ENCODE results near the gene HMX3. TPM values are rescaled to one million over a fixed set of nuclear protein-coding genes. Genes with fewer than 3 reads are reported as not detected.

HMX3 gene
- total and polyA plus RNA-seq, 9 donors: not detected

DNA sequence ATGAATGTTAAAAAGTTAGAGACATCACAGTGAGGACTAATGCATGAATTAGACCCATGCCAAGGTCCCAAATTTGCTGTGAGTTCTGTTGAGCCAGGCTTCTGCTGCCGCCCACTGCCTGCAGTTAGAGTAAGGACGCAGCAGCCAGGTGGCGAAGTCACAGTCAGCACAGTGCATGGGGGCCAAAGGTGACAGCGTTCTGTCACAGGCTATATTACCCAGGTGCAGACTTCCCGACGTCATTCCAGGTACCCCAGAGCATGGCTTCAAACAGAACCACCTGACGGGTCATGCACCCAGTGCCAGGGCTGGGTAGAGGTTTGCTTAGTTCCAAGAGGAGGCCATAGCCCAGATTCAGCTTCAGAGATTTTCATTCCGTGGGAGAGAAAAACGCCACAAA lies 33.9 kb upstream of the HMX3 start:
- WGBS (ENCODE audit: insufficient coverage): 50% methylated on average over 9 of the region's 9 CpGs
- Histone ChIP-seq H3K9me3 (replicated peaks; ENCODE audit: control insufficient read depth, low read depth, low read length) (no peaks in the 10 kb centered on the region), H3K4me3 (ENCODE audit: low read length) (no peak overlapping the region), H3K27me3 (ENCODE audit: control insufficient read depth, insufficient read depth, low read length) (peaks cover 16% of the 10 kb centered on the region), H3K36me3 (ENCODE audit: control insufficient read depth, insufficient read depth, low read length) (no peaks in the 10 kb centered on the region), H3K4me1 (ENCODE audit: control insufficient read depth, insufficient read depth, low read length) (no peaks in the 10 kb centered on the region), H3K27ac (ENCODE audit: low read length) (no peak overlapping the region)
- DNase-seq: no peak

GRCh38 chr10:123102673-123103072 lies 33.1 kb upstream of the HMX3 start:
- Histone ChIP-seq H3K9me3 (replicated peaks; ENCODE audit: control insufficient read depth, low read depth, low read length) (no peaks in the 10 kb centered on the region), H3K36me3 (ENCODE audit: control insufficient read depth, insufficient read depth, low read length) (no peaks in the 10 kb centered on the region), H3K27ac (ENCODE audit: low read length) (no peak overlapping the region), H3K4me3 (ENCODE audit: low read length) (no peak overlapping the region), H3K27me3 (ENCODE audit: control insufficient read depth, insufficient read depth, low read length) (peaks cover 12% of the 10 kb centered on the region), H3K4me1 (ENCODE audit: control insufficient read depth, insufficient read depth, low read length) (no peaks in the 10 kb centered on the region)
- WGBS (ENCODE audit: insufficient coverage): 46% methylated on average over 2 of the region's 2 CpGs
- DNase-seq: no peak

DNA sequence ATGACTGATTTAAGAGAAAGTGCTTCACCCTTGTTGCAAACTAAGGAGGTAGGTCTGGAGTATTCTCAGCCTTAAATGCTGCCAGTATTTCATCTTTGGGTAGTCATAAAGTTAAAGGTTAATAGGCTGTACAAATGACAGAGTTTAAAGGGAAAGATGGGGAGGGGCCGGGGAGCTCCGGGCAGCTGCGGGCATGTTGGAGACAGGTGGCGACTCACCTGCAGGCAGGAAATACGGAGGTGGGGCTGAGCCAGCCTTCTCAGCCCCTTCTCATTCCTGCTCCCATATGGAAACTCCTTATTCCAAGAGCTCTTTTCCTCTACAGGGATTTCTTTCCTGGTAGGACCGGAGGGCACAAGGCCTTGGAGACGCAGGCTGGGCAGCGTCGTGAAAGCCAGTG lies 31.8 kb upstream of the HMX3 start:
- Histone ChIP-seq H3K4me3 (ENCODE audit: low read length) (no peak overlapping the region), H3K27ac (ENCODE audit: low read length) (no peak overlapping the region), H3K27me3 (ENCODE audit: control insufficient read depth, insufficient read depth, low read length) (peaks cover 10% of the 10 kb centered on the region), H3K4me1 (ENCODE audit: control insufficient read depth, insufficient read depth, low read length) (no peaks in the 10 kb centered on the region), H3K36me3 (ENCODE audit: control insufficient read depth, insufficient read depth, low read length) (no peaks in the 10 kb centered on the region), H3K9me3 (replicated peaks; ENCODE audit: control insufficient read depth, low read depth, low read length) (no peaks in the 10 kb centered on the region)
- 69% methylated on average over 8 of the region's 9 CpGs for WGBS (ENCODE audit: insufficient coverage)
- no peak for DNase-seq

DNA sequence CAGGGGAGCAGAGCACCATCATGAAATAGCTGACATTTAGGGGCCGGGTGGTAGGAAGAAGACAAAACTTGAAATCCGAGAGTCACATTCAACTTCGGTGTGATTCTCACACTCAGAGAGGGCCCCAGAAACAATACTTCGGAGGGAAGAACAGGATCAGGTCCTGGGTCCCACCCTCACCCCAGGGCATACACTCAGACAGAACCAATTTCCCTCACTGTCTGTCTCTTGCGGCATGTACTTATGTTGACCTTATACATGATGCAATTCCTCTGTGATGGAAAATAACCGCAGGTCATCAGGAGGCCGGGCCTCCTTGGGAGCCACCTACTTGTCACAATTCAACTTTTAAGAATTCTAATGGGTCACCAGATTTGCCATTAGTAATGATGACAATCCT lies 26.3 kb upstream of the HMX3 start:
- Histone ChIP-seq H3K4me1 (ENCODE audit: control insufficient read depth, insufficient read depth, low read length) (no peaks in the 10 kb centered on the region), H3K27ac (ENCODE audit: low read length) (no peak overlapping the region), H3K36me3 (ENCODE audit: control insufficient read depth, insufficient read depth, low read length) (no peaks in the 10 kb centered on the region), H3K4me3 (ENCODE audit: low read length) (no peak overlapping the region), H3K9me3 (replicated peaks; ENCODE audit: control insufficient read depth, low read depth, low read length) (no peaks in the 10 kb centered on the region), H3K27me3 (ENCODE audit: control insufficient read depth, insufficient read depth, low read length) (peaks cover 13% of the 10 kb centered on the region)
- 89% methylated on average over 3 of the region's 7 CpGs for WGBS (ENCODE audit: insufficient coverage)
- DNase-seq: no peak

DNA sequence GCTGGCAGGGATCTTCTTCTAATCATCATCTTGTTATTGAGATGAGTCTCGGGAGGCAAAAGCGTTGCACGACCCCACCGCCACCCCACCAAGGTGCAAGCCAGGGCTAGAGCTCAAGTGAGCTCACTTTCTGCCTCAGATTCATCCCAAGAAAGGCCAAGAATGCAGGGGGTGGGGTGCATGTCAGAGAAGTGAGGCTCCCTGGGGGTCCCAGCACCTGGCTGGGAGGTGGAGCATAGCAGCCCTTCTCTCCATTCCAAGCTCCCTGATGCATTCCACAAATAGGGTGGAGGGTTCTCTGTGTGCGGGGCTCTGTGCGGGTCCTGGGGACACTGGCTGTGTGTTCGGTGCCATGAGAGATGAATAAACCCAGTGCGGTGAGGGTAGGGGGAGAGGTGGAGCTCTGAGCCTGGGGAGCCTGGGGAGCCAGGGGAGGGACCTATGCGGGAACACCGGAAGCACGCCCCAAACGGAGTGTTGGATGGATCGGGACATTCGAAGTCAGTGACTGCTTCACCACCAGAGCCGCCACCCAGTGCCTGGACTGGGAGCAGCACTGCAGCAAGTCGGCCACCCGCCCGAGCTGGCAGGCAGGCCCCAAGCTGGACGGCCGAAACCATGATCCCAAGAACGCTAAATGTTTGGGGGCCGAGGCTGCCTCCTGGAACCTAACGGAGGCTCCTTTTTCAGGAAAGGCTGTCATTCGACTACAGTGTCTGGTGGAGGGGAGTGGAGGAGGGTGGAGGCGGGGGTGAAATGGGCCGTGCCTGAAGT lies 17.9 kb upstream of the HMX3 start:
- Histone ChIP-seq H3K36me3 (ENCODE audit: control insufficient read depth, insufficient read depth, low read length) (no peaks in the 10 kb centered on the region), H3K27ac (ENCODE audit: low read length) (no peak overlapping the region), H3K4me3 (ENCODE audit: low read length) (no peak overlapping the region), H3K4me1 (ENCODE audit: control insufficient read depth, insufficient read depth, low read length) (peaks cover 3% of the 10 kb centered on the region), H3K27me3 (ENCODE audit: control insufficient read depth, insufficient read depth, low read length) (peaks cover 36% of the 10 kb centered on the region), H3K9me3 (replicated peaks; ENCODE audit: control insufficient read depth, low read depth, low read length) (no peaks in the 10 kb centered on the region)
- 5% methylated on average over 21 of the region's 26 CpGs for WGBS (ENCODE audit: insufficient coverage)
- DNase-seq: no peak

GRCh38 chr10:123119081-123119480 lies 16.7 kb upstream of the HMX3 start:
- no peak for DNase-seq
- Histone ChIP-seq H3K4me1 (ENCODE audit: control insufficient read depth, insufficient read depth, low read length) (peaks cover 3% of the 10 kb centered on the region), H3K27ac (ENCODE audit: low read length) (no peak overlapping the region), H3K4me3 (ENCODE audit: low read length) (no peak overlapping the region), H3K27me3 (ENCODE audit: control insufficient read depth, insufficient read depth, low read length) (peaks cover 39% of the 10 kb centered on the region), H3K9me3 (replicated peaks; ENCODE audit: control insufficient read depth, low read depth, low read length) (no peaks in the 10 kb centered on the region), H3K36me3 (ENCODE audit: control insufficient read depth, insufficient read depth, low read length) (no peaks in the 10 kb centered on the region)
- WGBS (ENCODE audit: insufficient coverage): 62% methylated on average over 6 of the region's 8 CpGs

DNA sequence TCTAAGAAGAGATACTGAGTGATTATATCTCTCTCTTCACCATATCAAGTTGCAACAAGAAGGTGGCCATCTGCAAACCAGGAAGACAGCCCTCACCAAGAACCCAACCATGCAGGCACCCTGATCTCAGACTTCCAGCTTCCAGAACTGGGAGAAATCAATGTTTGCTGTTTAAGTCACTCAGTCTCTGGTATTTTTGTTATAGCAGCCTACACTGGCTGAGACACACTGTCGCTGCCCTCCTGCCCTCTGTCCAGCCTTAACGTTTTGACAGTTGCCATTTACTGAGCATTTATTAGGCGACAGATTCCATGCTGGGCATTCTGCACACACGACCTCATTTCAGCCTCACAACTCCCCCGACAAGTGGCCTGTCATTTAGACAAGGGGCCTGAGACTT lies 9.5 kb upstream of the HMX3 start:
- Histone ChIP-seq H3K4me1 (ENCODE audit: control insufficient read depth, insufficient read depth, low read length) (no peaks in the 10 kb centered on the region), H3K9me3 (replicated peaks; ENCODE audit: control insufficient read depth, low read depth, low read length) (no peaks in the 10 kb centered on the region), H3K27ac (ENCODE audit: low read length) (no peak overlapping the region), H3K4me3 (ENCODE audit: low read length) (no peak overlapping the region), H3K27me3 (ENCODE audit: control insufficient read depth, insufficient read depth, low read length) (peaks cover 38% of the 10 kb centered on the region), H3K36me3 (ENCODE audit: control insufficient read depth, insufficient read depth, low read length) (no peaks in the 10 kb centered on the region)
- DNase-seq: no peak
- WGBS (ENCODE audit: insufficient coverage): 68% methylated on average over 4 of the region's 5 CpGs

DNA sequence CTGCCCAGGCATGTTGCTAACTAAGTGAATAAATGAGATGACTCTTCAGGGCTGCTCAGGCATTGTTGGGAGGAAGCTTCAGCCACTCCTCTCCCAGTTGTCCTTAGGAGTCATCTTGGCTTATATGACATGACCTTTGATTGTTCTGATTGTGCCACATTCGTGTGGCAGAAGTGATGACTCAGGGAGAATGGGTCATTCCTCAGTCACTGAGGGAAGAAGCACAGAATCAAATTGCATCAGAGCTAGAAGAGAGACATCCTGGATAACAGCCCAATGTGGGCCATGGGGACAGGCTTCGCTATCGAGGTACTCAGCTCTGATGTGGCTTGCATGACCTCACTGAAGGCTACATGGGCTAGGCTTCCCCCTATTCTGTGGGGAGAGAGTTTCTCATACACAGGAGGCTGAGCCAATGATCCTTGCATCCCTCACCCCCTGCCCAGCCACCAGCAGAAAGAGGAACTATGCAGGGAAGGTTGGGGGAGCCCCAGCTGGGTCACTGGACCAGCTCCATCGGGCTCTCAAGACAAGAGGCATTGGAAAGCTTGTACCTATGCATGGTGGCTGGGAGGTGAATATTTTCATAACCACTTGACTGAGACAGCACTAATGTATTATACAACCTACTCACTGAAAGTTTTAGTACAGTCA lies 6.0 kb upstream of the HMX3 start:
- Histone ChIP-seq H3K9me3 (replicated peaks; ENCODE audit: control insufficient read depth, low read depth, low read length) (no peaks in the 10 kb centered on the region), H3K27ac (ENCODE audit: low read length) (no peak overlapping the region), H3K4me1 (ENCODE audit: control insufficient read depth, insufficient read depth, low read length) (peaks cover 14% of the 10 kb centered on the region), H3K36me3 (ENCODE audit: control insufficient read depth, insufficient read depth, low read length) (no peaks in the 10 kb centered on the region), H3K4me3 (ENCODE audit: low read length) (no peak overlapping the region), H3K27me3 (ENCODE audit: control insufficient read depth, insufficient read depth, low read length) (peaks cover 66% of the 10 kb centered on the region)
- WGBS (ENCODE audit: insufficient coverage): 57% methylated on average over 1 of the region's 4 CpGs
- DNase-seq: no peak

DNA sequence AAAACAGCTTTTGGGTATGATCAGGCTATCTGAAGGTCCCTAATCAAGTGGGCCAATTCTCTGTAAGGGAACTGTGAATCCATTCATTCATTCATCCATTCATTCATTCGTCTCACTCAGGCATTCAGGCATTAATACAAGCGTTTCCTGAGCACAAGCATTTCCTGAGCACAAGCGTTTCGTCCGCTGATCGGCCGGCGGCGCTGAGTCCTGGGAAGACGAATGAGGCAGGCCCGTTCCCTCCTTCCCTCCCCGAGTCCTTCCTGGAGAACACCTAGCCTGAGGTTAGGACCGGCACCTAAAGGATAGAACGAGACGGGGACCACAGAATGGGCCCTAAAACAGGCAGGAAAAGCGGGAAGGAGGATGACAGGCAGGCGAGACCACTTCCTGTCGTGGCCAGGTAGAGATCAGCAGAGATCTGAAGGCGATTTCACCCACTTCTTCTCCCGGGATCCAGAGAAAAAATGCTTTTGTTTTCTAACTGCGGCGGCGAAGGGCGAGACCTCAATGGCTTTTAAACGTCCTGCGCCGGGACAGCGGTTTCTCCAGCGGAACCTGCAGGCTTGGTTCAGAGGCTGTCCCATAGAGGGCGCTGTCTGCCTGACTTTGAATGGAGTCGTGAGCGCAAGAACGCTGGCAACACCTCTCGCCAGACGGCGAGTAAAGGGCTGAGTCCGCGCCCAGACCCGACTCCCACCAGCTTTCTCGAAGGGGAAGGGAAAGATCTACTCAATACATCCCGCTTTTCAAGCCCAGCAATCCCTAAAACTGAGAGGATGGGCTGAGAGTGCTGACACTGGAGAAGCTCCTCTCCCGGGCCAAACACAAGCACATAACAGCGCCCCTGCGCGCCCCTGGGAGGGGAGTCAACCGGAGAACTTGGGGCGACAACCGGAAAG lies 2.9 kb upstream of the HMX3 start:
- Histone ChIP-seq H3K27ac (ENCODE audit: low read length) (no peak overlapping the region), H3K4me1 (ENCODE audit: control insufficient read depth, insufficient read depth, low read length) (peaks cover 38% of the 10 kb centered on the region), H3K4me3 (ENCODE audit: low read length) (no peak overlapping the region), H3K36me3 (ENCODE audit: control insufficient read depth, insufficient read depth, low read length) (no peaks in the 10 kb centered on the region), H3K9me3 (replicated peaks; ENCODE audit: control insufficient read depth, low read depth, low read length) (no peaks in the 10 kb centered on the region), H3K27me3 (ENCODE audit: control insufficient read depth, insufficient read depth, low read length) (peaks cover 85% of the 10 kb centered on the region)
- DNase-seq: peak; percentile 93
- WGBS (ENCODE audit: insufficient coverage): under 1% methylated on average over 35 of the region's 48 CpGs
